COLO829 (cell line): Measurements from ENCODE around the gene SLC22A5.
"Not testable (repeated sequence)": the region's sequence is repeated elsewhere in the genome, so short reads cannot be mapped to it uniquely, and the experiment has no call there.

Source experiments
- DNase-seq: peaks from one replicate; pipeline ENCODE4 v3.0.0; 2012; ENCODE audit warnings: low spot score

The SLC22A5 gene

GRCh38 chr5:132428147-132428482, 58.6 kb downstream of the SLC22A5 start:
- DNase-seq: no peak

- no peak for DNase-seq
Observed at GRCh38 chr5:132428484-132429462, 59.3 kb downstream of the SLC22A5 start.

GRCh38 chr5:132429463-132430440, 60.2 kb downstream of the SLC22A5 start:
- no peak for DNase-seq

GRCh38 chr5:132430746-132431145, 61.2 kb downstream of the SLC22A5 start:
- no peak for DNase-seq

GRCh38 chr5:132431632-132432031, 62.1 kb downstream of the SLC22A5 start:
- no peak for DNase-seq

GRCh38 chr5:132433141-132433540, 63.6 kb downstream of the SLC22A5 start:
- no peak for DNase-seq

- no peak for DNase-seq
Observed at GRCh38 chr5:132434416-132435286, 65.1 kb downstream of the SLC22A5 start.

- DNase-seq: no peak
Observed at GRCh38 chr5:132435447-132435846, 65.9 kb downstream of the SLC22A5 start.

- no peak for DNase-seq
Observed at GRCh38 chr5:132435886-132436285, 66.4 kb downstream of the SLC22A5 start.

GRCh38 chr5:132436936-132437335, 67.4 kb downstream of the SLC22A5 start:
- DNase-seq: no peak

GRCh38 chr5:132437604-132438266, 68.2 kb downstream of the SLC22A5 start:
- no peak for DNase-seq

GRCh38 chr5:132438267-132438645, 68.7 kb downstream of the SLC22A5 start:
- not testable (repeated sequence) for DNase-seq

- DNase-seq: no peak
Observed at GRCh38 chr5:132438917-132439316, 69.4 kb downstream of the SLC22A5 start.

GRCh38 chr5:132439521-132440089, 70.1 kb downstream of the SLC22A5 start:
- no peak for DNase-seq

- no peak for DNase-seq
Observed at GRCh38 chr5:132444061-132444460, 74.6 kb downstream of the SLC22A5 start.
